ENCODE data around the gene PTBP1. TPM values are rescaled to one million over a fixed set of nuclear protein-coding genes. Genes with fewer than 3 reads are reported as not detected.

PTBP1 gene
- total and polyA plus RNA-seq, 2 of the 13 experiments (the other 11 are each of a cell fraction or from before 2014, with no cell fraction given) = 195 to 288 TPM

- ATAC-seq (peak; percentile 64), FAIRE-seq (peak; percentile 81), DNase-seq (ENCODE audit: low spot score) (no peak)
- ChIA-PET CTCF (ENCODE audit: low intra/inter-chr PET ratio, low total read pairs) (interaction anchor here (2.1 kb wide), 1 partner anchor 19 kb away, joined by 9 read pairs; no protein-coding TSS in a partner anchor), POLR2A (interaction anchor here (0.8 to 2.5 kb wide), 7 partner anchors 9 to 266 kb away, joined by 3 to 16 read pairs (median 3); no protein-coding TSS in a partner anchor)
- in situ Hi-C loops (cut with HindIII; ENCODE audit: extremely low pct_ligation_motif_present, low pct_unique_long_range_greater_than_20kb) = no loop called here
- intact Hi-C loops (cut with micrococcal nuclease; ENCODE audit: unreplicated experiment) = loop anchor here (10.0 kb wide), 1 partner anchor 205 kb away; no protein-coding TSS in a partner anchor
- Histone ChIP-seq H4K20me1 (ENCODE audit: insufficient read depth, low read length) (no peaks in the 10 kb centered on the region), H3K27ac (ENCODE audit: extremely low read length, insufficient read depth, low read length) (peak overlapping the region; percentile 89), H3K9ac (ENCODE audit: insufficient read depth, low read depth, low read length) (peak overlapping the region; percentile 68), H3K36me3 (replicated peaks in 1 of 2; ENCODE audit: control insufficient read depth in 1 of 2, insufficient read depth in 2 of 2, low read length in 2 of 2) (no peaks in the 10 kb centered on the region), H3K4me1 (ENCODE audit: insufficient read depth, low read length) (peaks cover 61% of the 10 kb centered on the region), H3K79me2 (ENCODE audit: insufficient read depth, low read length) (no peaks in the 10 kb centered on the region), H3K4me2 (ENCODE audit: low read depth, low read length) (peak overlapping the region; percentile 83), H2AFZ (ENCODE audit: low read length) (no peak overlapping the region), H3K27me3 (ENCODE audit: control insufficient read depth in 1 of 2, insufficient read depth in 2 of 2, low read length in 2 of 2) (no peaks in the 10 kb centered on the region), H3K9me3 (ENCODE audit: low read length) (no peaks in the 10 kb centered on the region), H3K4me3 (replicated peaks in 1 of 3; ENCODE audit: insufficient read depth in 1 of 3, low read depth in 2 of 3, low read length in 3 of 3) (peak overlapping the region; percentile 51 to 68 (median 61))
- BruUV-seq (replicated peaks) = no TSS peak
- 1% methylated on average over 9 of the region's 9 CpGs for WGBS (ENCODE audit: low lambda C conversion rate)
- 0 out of 2 replicates have a peak, but pooled peaks have one; percentile 55 for TF ChIP-seq ZNF232 (CRISPR knock-in tag; IDR thresholded peaks at IDR 0.05; ENCODE audit: borderline replicate concordance)
- TF ChIP-seq, protein P1, sequence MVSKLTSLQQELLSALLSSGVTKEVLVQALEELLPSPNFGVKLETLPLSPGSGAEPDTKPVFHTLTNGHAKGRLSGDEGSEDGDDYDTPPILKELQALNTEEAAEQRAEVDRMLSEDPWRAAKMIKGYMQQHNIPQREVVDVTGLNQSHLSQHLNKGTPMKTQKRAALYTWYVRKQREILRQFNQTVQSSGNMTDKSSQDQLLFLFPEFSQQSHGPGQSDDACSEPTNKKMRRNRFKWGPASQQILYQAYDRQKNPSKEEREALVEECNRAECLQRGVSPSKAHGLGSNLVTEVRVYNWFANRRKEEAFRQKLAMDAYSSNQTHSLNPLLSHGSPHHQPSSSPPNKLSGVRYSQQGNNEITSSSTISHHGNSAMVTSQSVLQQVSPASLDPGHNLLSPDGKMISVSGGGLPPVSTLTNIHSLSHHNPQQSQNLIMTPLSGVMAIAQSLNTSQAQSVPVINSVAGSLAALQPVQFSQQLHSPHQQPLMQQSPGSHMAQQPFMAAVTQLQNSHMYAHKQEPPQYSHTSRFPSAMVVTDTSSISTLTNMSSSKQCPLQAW (CRISPR knock-in tag; IDR thresholded peaks at IDR 0.05) = 0 out of 2 replicates have a peak, but pooled peaks have one; percentile 33
- TF ChIP-seq RCOR2 (CRISPR knock-in tag; IDR thresholded peaks at IDR 0.05) = peak; percentile 66; the same call in 1 of the 2 replicates
- peak; percentile 40; the same call in 1 of the 2 replicates for TF ChIP-seq MED1 (CRISPR knock-in tag; IDR thresholded peaks at IDR 0.05)
- no peak for TF ChIP-seq SETDB1 (CRISPR knock-in tag; IDR thresholded peaks at IDR 0.05; ENCODE audit: borderline replicate concordance)
- TF ChIP-seq ZSCAN31 (CRISPR knock-in tag; IDR thresholded peaks at IDR 0.05; ENCODE audit: low read depth) = no peak
- TF ChIP-seq FOXJ3 (CRISPR knock-in tag; IDR thresholded peaks at IDR 0.05; ENCODE audit: borderline replicate concordance) = peak; percentile 37; the same call in 1 of the 2 replicates
- TF ChIP-seq THAP11 (CRISPR knock-in tag; IDR thresholded peaks at IDR 0.05) = 0 out of 2 replicates have a peak, but pooled peaks have one; percentile 11
- TF ChIP-seq MAFF (IDR thresholded peaks at IDR 0.05; ENCODE audit: low read depth, low read length) = peak; percentile 28; the same call in 1 of the 2 replicates
- TF ChIP-seq ZNF672 (CRISPR knock-in tag; IDR thresholded peaks at IDR 0.05) = no peak
- TF ChIP-seq LCORL (IDR thresholded peaks at IDR 0.05) = no peak
- 0 out of 2 replicates have a peak, but pooled peaks have one; percentile 61 for TF ChIP-seq LCORL (CRISPR knock-in tag; IDR thresholded peaks at IDR 0.05)
- no peak for TF ChIP-seq HNF1A (IDR thresholded peaks at IDR 0.05; ENCODE audit: low read depth)
- TF ChIP-seq HNF1A (CRISPR knock-in tag; IDR thresholded peaks at IDR 0.05; ENCODE audit: borderline replicate concordance) = 0 out of 2 replicates have a peak, but pooled peaks have one; percentile 30
- TF ChIP-seq RFX1 (IDR thresholded peaks at IDR 0.05) = peak; percentile 66
- TF ChIP-seq ZNF329 (CRISPR knock-in tag; IDR thresholded peaks at IDR 0.05; ENCODE audit: low read depth) = no peak
- peak in 1 of 2 experiments; percentile 45; a peak in 1 of 4 replicates for TF ChIP-seq ATF4 (CRISPR knock-in tag; IDR thresholded peaks at IDR 0.05)
- TF ChIP-seq FOSL2 (CRISPR knock-in tag; IDR thresholded peaks at IDR 0.05) = peak; percentile 10; the same call in 1 of the 2 replicates
- peak; percentile 36; the same call in 1 of the 2 replicates for TF ChIP-seq HNF4A (CRISPR knock-in tag; IDR thresholded peaks at IDR 0.05)
Observed at GRCh38 chr19:789701-790060, 7.6 kb upstream of the PTBP1 start.
